Calu3 (cell line): Measurements from ENCODE around the gene USP28. TPM values are rescaled to one million over a fixed set of nuclear protein-coding genes. Genes with fewer than 3 reads are reported as not detected.

Experiments
- BruUV-seq: library from RNA; stranded (reverse); fragments of 400-500 nt; replicated peaks from 2 replicates; lab custom pipeline; 2021; lab: Mats Ljungman, UMichigan
- CTCF ChIA-PET: fragments of 300-600 bp; sonication (Branson Sonifier 250); formaldehyde crosslinking; loops from one replicate; lab custom pipeline; 2022; ENCODE audit warnings: antibody characterized with exemption; lab: Charles Lee
- DNase-seq: peaks from one replicate; pipeline ENCODE4 v3.0.0; 2022
- H3K27ac Mint-ChIP-seq: one replicate; pipeline ENCODE4 v1.8.0; 2022; ENCODE audit warnings: mixed read lengths; ENCODE audit not compliant: unreplicated experiment
- H3K27me3 Mint-ChIP-seq: one replicate; pipeline ENCODE4 v1.8.0; 2022; ENCODE audit warnings: mixed read lengths; ENCODE audit not compliant: unreplicated experiment
- H3K36me3 Mint-ChIP-seq: one replicate; pipeline ENCODE4 v1.8.0; 2022; ENCODE audit warnings: mild to moderate bottlenecking, moderate library complexity, mixed read lengths; ENCODE audit not compliant: insufficient read depth, unreplicated experiment
- H3K4me1 Mint-ChIP-seq: one replicate; pipeline ENCODE4 v1.8.0; 2022; ENCODE audit warnings: mild to moderate bottlenecking, low read depth, mixed read lengths; ENCODE audit not compliant: unreplicated experiment
- H3K4me3 Mint-ChIP-seq: one replicate; pipeline ENCODE4 v1.8.0; 2022; ENCODE audit warnings: mild to moderate bottlenecking, low read depth, moderate library complexity, mixed read lengths; ENCODE audit not compliant: unreplicated experiment
- H3K9me3 Mint-ChIP-seq: one replicate; pipeline ENCODE4 v1.8.0; 2022; ENCODE audit warnings: low read depth, mixed read lengths; ENCODE audit not compliant: unreplicated experiment
- intact Hi-C: fragments of 100-400 bp; cut with micrococcal nuclease; formaldehyde crosslinking; loops from one replicate; pipeline ENCODE4 v1.10.0; 2022; ENCODE audit not compliant: unreplicated experiment
- total RNA-seq: library from RNA; stranded (reverse); gene quantifications from 2 replicates; pipeline ENCODE4 v1.2.3, GENCODE V29; 2022
- TF ChIP-seq, protein P1 (sequence below): fragments of 200-600 bp; IDR thresholded peaks from one replicate; pipeline ENCODE4 v1.8.0; 2022; ENCODE audit warnings: antibody characterized with exemption; ENCODE audit not compliant: unreplicated experiment

USP28 gene
- total RNA-seq, 1 experiment from 2014 or later = 22.8 TPM

DNA sequence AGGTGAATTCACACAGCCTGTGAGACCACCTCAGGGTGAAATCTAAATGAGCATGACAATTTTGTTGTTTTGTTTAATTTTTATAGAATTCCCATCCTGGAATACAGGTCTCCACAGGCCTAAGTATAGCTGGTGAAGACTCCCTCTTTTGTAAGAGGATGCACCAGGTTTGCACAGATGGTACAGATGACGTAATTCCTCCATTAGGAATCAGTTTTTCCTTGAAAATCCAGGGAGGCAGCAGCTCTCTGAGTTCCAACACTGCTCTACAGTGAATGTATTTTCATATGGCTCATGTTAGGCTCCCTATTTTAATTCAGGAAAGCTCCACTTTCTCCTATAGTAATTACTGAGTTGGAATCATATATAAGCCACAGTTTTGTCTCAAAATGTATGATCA is 47.2 kb downstream of the USP28 start:
- CTCF ChIA-PET = interaction anchor here (0.5 kb wide), 1 partner anchor 29 kb away, joined by 3 read pairs; no protein-coding TSS in a partner anchor

DNA sequence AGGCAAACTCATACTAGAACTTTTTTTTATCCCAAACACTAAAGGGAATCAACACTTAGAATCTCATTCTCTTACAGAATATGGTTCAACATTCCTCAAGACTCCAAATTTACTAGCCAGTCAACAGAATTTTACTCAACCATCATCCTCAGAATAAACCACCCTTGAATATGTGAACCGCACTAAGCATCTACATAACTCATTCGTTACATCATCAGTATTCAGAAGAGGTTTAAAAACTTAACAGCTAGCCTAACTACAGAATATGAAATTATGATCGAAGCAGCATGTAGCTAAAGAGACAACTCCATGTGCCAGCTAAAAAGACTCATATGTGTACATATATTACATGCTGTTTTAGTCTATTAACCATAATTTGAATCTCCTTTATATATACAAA is 47.9 kb downstream of the USP28 start:
- Mint-ChIP-seq H3K9me3 (no peaks in the 10 kb centered on the region), H3K27me3 (no peaks in the 10 kb centered on the region), H3K36me3 (peaks cover 4% of the 10 kb centered on the region), H3K4me3 (no peak overlapping the region), H3K27ac (no peak overlapping the region), H3K4me1 (no peaks in the 10 kb centered on the region)
- TF ChIP-seq, protein P1, sequence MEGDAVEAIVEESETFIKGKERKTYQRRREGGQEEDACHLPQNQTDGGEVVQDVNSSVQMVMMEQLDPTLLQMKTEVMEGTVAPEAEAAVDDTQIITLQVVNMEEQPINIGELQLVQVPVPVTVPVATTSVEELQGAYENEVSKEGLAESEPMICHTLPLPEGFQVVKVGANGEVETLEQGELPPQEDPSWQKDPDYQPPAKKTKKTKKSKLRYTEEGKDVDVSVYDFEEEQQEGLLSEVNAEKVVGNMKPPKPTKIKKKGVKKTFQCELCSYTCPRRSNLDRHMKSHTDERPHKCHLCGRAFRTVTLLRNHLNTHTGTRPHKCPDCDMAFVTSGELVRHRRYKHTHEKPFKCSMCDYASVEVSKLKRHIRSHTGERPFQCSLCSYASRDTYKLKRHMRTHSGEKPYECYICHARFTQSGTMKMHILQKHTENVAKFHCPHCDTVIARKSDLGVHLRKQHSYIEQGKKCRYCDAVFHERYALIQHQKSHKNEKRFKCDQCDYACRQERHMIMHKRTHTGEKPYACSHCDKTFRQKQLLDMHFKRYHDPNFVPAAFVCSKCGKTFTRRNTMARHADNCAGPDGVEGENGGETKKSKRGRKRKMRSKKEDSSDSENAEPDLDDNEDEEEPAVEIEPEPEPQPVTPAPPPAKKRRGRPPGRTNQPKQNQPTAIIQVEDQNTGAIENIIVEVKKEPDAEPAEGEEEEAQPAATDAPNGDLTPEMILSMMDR = no peak
- DNase-seq = no peak
- no TSS peak for BruUV-seq
- intact Hi-C loops = no loop called here
- CTCF ChIA-PET = no interaction called here

More for the DNA sequence above, 47.2 kb downstream of the USP28 start:
- TF ChIP-seq, protein P1 = no peak
- no peaks in the 10 kb centered on the region for H3K36me3 Mint-ChIP-seq
- no peaks in the 10 kb centered on the region for H3K9me3 Mint-ChIP-seq
- DNase-seq = no peak
- H3K4me3 Mint-ChIP-seq = no peak overlapping the region
- H3K4me1 Mint-ChIP-seq = no peaks in the 10 kb centered on the region
- H3K27ac Mint-ChIP-seq = no peak overlapping the region
- no peaks in the 10 kb centered on the region for H3K27me3 Mint-ChIP-seq
- intact Hi-C loops = no loop called here
- no TSS peak for BruUV-seq

DNA sequence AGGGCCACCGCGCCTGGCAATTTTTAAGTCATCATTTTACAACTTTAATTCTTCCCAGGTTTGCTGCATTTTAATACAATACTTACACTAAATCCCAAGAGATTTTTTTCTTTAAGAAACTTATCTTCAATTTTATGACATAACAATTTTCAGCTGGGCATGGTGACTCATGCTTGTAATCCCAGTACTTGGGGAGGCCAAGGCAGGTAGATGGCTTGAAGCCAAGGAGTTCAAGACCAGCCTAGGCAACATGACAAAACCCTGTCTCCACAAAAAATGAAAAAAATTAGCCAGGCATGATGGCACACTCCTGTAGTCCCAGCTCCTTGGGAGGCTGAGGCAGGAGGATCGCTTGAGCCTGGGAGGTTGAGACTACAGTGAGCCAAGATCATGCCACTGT is 56.9 kb downstream of the USP28 start:
- intact Hi-C loops = no loop called here
- TF ChIP-seq, protein P1 = no peak
- Mint-ChIP-seq H3K9me3 (no peaks in the 10 kb centered on the region), H3K27ac (no peak overlapping the region), H3K4me1 (no peaks in the 10 kb centered on the region), H3K36me3 (peaks cover 11% of the 10 kb centered on the region), H3K4me3 (no peak overlapping the region), H3K27me3 (no peaks in the 10 kb centered on the region)
- no peak for DNase-seq
- BruUV-seq = no TSS peak
- CTCF ChIA-PET = no interaction called here

DNA sequence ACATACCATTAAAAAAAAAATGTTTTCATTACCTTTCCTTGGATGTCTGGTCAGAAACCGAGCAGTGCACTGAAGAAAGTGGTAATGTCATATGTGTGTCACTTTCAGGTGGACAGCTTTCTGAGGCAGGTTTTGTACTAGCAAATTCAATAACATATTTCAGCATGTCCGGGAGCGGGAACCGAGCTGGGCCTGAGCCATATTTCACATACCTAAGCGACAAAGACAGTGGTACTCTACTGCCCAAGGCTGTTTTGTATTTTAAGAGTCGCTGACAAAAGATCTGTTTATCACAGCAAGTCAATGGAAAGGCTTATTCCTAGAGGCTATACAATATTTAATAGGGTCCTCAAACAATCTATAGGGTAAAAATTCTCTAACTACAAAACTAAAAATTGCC is 57.7 kb downstream of the USP28 start:
- Mint-ChIP-seq H3K27ac (no peak overlapping the region), H3K36me3 (peaks cover 8% of the 10 kb centered on the region), H3K4me3 (no peak overlapping the region), H3K27me3 (no peaks in the 10 kb centered on the region), H3K9me3 (no peaks in the 10 kb centered on the region), H3K4me1 (no peaks in the 10 kb centered on the region)
- no peak for DNase-seq
- intact Hi-C loops = no loop called here
- CTCF ChIA-PET = no interaction called here
- no TSS peak for BruUV-seq
- TF ChIP-seq, protein P1 = no peak
